Measurements from ENCODE around the gene FMR1. TPM values are rescaled to one million over a fixed set of nuclear protein-coding genes. Genes with fewer than 3 reads are reported as not detected.

The FMR1 gene
- polyA plus RNA-seq, 2 of the 4 experiments (the other 2 are of a cell fraction): 32.6 to 38.8 TPM

GRCh38 chrX:147927256-147927655 lies 15.5 kb downstream of the FMR1 start:
- Histone ChIP-seq H3K4me2 (no peak overlapping the region), H3K4me1 (no peaks in the 10 kb centered on the region), H3K4me3 (no peak overlapping the region), H3K27ac (no peak overlapping the region), H3K9me3 (no peaks in the 10 kb centered on the region)
- WGBS (ENCODE audit: missing lambda C conversion rate): 93% methylated on average over 4 of the region's 4 CpGs
- ChIA-PET CTCF (no interaction called here), POLR2A (no interaction called here)
- TF ChIP-seq RNF2 (IDR thresholded peaks at IDR 0.05; ENCODE audit: borderline replicate concordance, low read depth): no peak
- no peak for TF ChIP-seq HOXA7 (CRISPR knock-in tag; IDR thresholded peaks at IDR 0.05)
- no peak for TF ChIP-seq ELK1 (IDR thresholded peaks at IDR 0.05; ENCODE audit: low read depth, low read length)
- TF ChIP-seq EHF (CRISPR knock-in tag; IDR thresholded peaks at IDR 0.05): no peak
- TF ChIP-seq PHF8 (IDR thresholded peaks at IDR 0.05; ENCODE audit: borderline replicate concordance, low read depth): no peak
- TF ChIP-seq MAFK (IDR thresholded peaks at IDR 0.05; ENCODE audit: partially characterized antibody): no peak
- no peak for TF ChIP-seq ZC3H11A (IDR thresholded peaks at IDR 0.05)
- no peak for TF ChIP-seq SREBF2 (IDR thresholded peaks at IDR 0.05)
- TF ChIP-seq CHD4 (IDR thresholded peaks at IDR 0.05; ENCODE audit: borderline replicate concordance): no peak
- no peak for TF ChIP-seq RFX5 (IDR thresholded peaks at IDR 0.05)
- DNase-seq (ENCODE audit: low read depth in 1 of 2, low spot score in 1 of 2): no peak
- no peak for ATAC-seq
- FAIRE-seq: no peak

- ATAC-seq: no peak
- CTCF ChIA-PET: no interaction called here
- H3K4me3 ChIP-seq: no peak overlapping the region
- H3K9me3 ChIP-seq: no peaks in the 10 kb centered on the region
- H3K27ac ChIP-seq: no peak overlapping the region
- WGBS (ENCODE audit: missing lambda C conversion rate): 97% methylated on average over 1 of the region's 1 CpG
- DNase-seq (ENCODE audit: low read depth in 1 of 2, low spot score in 1 of 2): no peak
- TF ChIP-seq ZFP36 (IDR thresholded peaks at IDR 0.05; ENCODE audit: borderline replicate concordance, partially characterized antibody): no peak
- no peak for TF ChIP-seq PHF8 (IDR thresholded peaks at IDR 0.05; ENCODE audit: borderline replicate concordance, low read depth)
- no peak for TF ChIP-seq RNF2 (IDR thresholded peaks at IDR 0.05; ENCODE audit: borderline replicate concordance, low read depth)
- no peak for TF ChIP-seq MAFK (IDR thresholded peaks at IDR 0.05; ENCODE audit: partially characterized antibody)
- no peak for TF ChIP-seq BHLHE40 (IDR thresholded peaks at IDR 0.05; ENCODE audit: low read depth, low read length)
- no peak for TF ChIP-seq RAD21 (conservative IDR thresholded peaks at IDR 0.05 in 1 of 2, IDR thresholded peaks at IDR 0.05 in 1 of 2)
- TF ChIP-seq ESRRA (IDR thresholded peaks at IDR 0.05; ENCODE audit: borderline replicate concordance, low read length): no peak
- TF ChIP-seq KDM1A (IDR thresholded peaks at IDR 0.05; ENCODE audit: low read depth): no peak
- TF ChIP-seq HDAC2 (IDR thresholded peaks at IDR 0.05): no peak
- no peak for TF ChIP-seq NR3C1 (IDR thresholded peaks at IDR 0.05)
- no peak for FAIRE-seq
- H3K4me1 ChIP-seq: no peaks in the 10 kb centered on the region
- no peak overlapping the region for H3K4me2 ChIP-seq
- POLR2A ChIA-PET: no interaction called here
Observed at GRCh38 chrX:147933815-147934214, 22.1 kb downstream of the FMR1 start.

- WGBS (ENCODE audit: missing lambda C conversion rate): 91% methylated on average over 3 of the region's 3 CpGs
Observed at GRCh38 chrX:147935156-147935758, 23.5 kb downstream of the FMR1 start.

GRCh38 chrX:147945286-147945685 lies 33.6 kb downstream of the FMR1 start:
- Histone ChIP-seq H3K4me3 (no peak overlapping the region), H3K4me1 (peaks cover 5% of the 10 kb centered on the region; the same call in 1 of the 3 replicates), H3K27ac (no peak overlapping the region), H3K9me3 (no peaks in the 10 kb centered on the region), H3K4me2 (no peak overlapping the region)
- peak; percentile 61 for FAIRE-seq
- WGBS (ENCODE audit: missing lambda C conversion rate): 94% methylated on average over 5 of the region's 5 CpGs
- ChIA-PET CTCF (no interaction called here), POLR2A (no interaction called here)
- no peak for ATAC-seq
- no peak for DNase-seq (ENCODE audit: low read depth in 1 of 2, low spot score in 1 of 2)
- TF ChIP-seq POLR2AphosphoS2 (conservative IDR thresholded peaks at IDR 0.05; ENCODE audit: low read length): no peak
- no peak for TF ChIP-seq JUN (IDR thresholded peaks at IDR 0.05)
- no peak for TF ChIP-seq FOSL2 (IDR thresholded peaks at IDR 0.05)
- no peak for TF ChIP-seq FOSL2 (CRISPR knock-in tag; IDR thresholded peaks at IDR 0.05)
- no peak for TF ChIP-seq HOXB13 (CRISPR knock-in tag; IDR thresholded peaks at IDR 0.05; ENCODE audit: low read depth)
- no peak for TF ChIP-seq HMGXB4 (CRISPR knock-in tag; IDR thresholded peaks at IDR 0.05; ENCODE audit: borderline replicate concordance)
- no peak for TF ChIP-seq CBX2 (IDR thresholded peaks at IDR 0.05; ENCODE audit: borderline replicate concordance, low read depth)
- TF ChIP-seq RNF2 (IDR thresholded peaks at IDR 0.05; ENCODE audit: borderline replicate concordance, low read depth): no peak
- no peak for TF ChIP-seq REST (IDR thresholded peaks at IDR 0.05)
- TF ChIP-seq EHF (CRISPR knock-in tag; IDR thresholded peaks at IDR 0.05): no peak

More at GRCh38 chrX:147935156-147935758, 23.5 kb downstream of the FMR1 start:
- CTCF ChIA-PET: interaction anchor here (1.1 kb wide), 1 partner anchor 15 kb away, joined by 3 read pairs; no protein-coding TSS in a partner anchor
- Histone ChIP-seq H3K9me3 (no peaks in the 10 kb centered on the region), H3K4me3 (no peak overlapping the region), H3K27ac (no peak overlapping the region), H3K4me1 (no peaks in the 10 kb centered on the region), H3K4me2 (no peak overlapping the region)
- DNase-seq (ENCODE audit: low read depth in 1 of 2, low spot score in 1 of 2) (no peak), ATAC-seq (no peak), FAIRE-seq (no peak)
- POLR2A ChIA-PET: no interaction called here
- no peak for TF ChIP-seq RFX5 (IDR thresholded peaks at IDR 0.05)

Data from A549 (cell line).